ENCODE results near the gene STARD3.

Gene STARD3

DNA sequence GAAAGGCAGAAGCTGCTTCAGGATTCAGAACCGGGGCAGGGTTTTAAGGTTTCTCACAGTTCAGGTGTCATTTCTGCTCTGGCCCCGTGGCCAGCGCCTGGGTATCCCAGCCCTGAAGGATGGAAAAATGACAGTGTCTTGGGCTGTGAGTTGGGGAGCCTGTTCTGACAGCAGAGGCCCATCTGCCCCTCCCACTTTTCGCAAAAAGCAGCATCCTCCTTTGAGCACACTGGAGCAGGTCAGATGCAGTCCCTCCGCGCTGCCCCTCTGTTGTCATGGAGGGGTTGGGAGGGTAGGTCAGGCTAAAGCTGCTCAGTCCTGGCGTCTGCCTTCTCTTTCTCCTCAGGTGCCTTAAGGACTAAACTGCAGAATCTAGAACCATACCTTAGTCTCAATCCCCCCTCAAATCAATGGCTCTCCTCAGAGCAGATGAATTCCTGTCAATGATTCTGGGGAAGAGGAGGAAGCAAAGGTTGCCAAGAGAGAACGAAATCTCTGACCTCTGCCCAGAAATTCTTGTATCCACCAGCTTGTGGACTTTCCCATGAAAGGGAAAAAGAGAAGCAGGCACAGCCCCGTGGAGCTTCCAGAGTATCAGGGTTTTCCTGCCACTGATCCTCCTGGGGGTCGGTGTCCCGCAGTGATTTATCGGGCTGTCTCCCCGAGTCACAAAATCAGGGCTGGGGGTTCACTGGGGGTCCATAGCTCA is 36.5 kb upstream of the STARD3 start:
- Histone ChIP-seq H3F3A (ENCODE audit: insufficient read depth, low read length) (no peaks in the 10 kb centered on the region), H3K4me1 (ENCODE audit: insufficient read depth, low read length, severe bottlenecking) (peaks cover 5% of the 10 kb centered on the region), H3K9me3 (ENCODE audit: low read length) (no peaks in the 10 kb centered on the region), H2AFZ (ENCODE audit: low read length) (no peak overlapping the region), H3K4me2 (ENCODE audit: low read length) (no peak overlapping the region), H3K79me2 (ENCODE audit: insufficient read depth, low read length) (no peaks in the 10 kb centered on the region), H3K4me3 (ENCODE audit: low read depth, low read length, poor library complexity, severe bottlenecking) (no peak overlapping the region), H3K27me3 (ENCODE audit: insufficient read depth, low read length) (peaks cover 36% of the 10 kb centered on the region; the same call in 1 of the 2 replicates), H3K36me3 (ENCODE audit: insufficient read depth, low read length) (no peaks in the 10 kb centered on the region), H3K27ac (ENCODE audit: low read depth, low read length, poor library complexity, severe bottlenecking) (no peak overlapping the region), H3K9ac (ENCODE audit: low read length) (no peak overlapping the region), H3K9me2 (ENCODE audit: low read depth, low read length) (no peaks in the 10 kb centered on the region), H4K20me1 (ENCODE audit: insufficient read depth, low read length) (no peaks in the 10 kb centered on the region)
- TF ChIP-seq, protein P1, sequence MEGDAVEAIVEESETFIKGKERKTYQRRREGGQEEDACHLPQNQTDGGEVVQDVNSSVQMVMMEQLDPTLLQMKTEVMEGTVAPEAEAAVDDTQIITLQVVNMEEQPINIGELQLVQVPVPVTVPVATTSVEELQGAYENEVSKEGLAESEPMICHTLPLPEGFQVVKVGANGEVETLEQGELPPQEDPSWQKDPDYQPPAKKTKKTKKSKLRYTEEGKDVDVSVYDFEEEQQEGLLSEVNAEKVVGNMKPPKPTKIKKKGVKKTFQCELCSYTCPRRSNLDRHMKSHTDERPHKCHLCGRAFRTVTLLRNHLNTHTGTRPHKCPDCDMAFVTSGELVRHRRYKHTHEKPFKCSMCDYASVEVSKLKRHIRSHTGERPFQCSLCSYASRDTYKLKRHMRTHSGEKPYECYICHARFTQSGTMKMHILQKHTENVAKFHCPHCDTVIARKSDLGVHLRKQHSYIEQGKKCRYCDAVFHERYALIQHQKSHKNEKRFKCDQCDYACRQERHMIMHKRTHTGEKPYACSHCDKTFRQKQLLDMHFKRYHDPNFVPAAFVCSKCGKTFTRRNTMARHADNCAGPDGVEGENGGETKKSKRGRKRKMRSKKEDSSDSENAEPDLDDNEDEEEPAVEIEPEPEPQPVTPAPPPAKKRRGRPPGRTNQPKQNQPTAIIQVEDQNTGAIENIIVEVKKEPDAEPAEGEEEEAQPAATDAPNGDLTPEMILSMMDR (IDR thresholded peaks at IDR 0.05; ENCODE audit: low read length) = no peak
- TF ChIP-seq EZH2 (IDR thresholded peaks at IDR 0.05; ENCODE audit: borderline replicate concordance, low read length) = no peak

DNA sequence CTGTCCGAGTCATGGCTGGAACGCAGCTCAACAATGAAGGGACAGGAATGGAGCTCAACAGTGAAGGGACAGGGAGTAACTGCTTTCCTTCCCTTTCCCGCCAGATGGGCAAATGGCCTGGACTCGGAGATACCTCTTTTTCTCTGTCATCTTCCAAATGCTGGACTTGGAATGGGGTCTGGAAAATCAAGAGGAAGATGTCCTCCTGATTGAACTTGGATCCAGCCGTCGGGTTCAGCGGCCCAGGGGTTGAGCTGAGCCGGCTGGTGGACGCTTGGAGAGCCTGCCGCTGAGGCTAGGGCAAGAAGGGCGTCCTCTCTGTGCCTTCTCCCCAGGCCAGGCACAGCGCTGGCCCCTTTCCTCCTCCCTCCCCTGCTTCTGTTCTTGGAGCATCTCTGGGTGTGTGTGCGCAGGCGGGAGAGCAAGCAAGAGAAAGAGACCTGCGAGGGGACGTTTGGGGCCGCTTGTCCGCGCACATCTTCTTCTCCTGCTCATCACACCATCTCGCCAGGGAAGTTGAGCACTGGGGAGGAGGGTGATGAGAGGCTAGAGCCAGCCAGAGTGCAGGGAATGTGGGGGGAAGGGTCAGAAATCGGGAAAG is 35.8 kb upstream of the STARD3 start:
- Histone ChIP-seq H3F3A (ENCODE audit: insufficient read depth, low read length) (no peaks in the 10 kb centered on the region), H3K4me3 (ENCODE audit: low read depth, low read length, poor library complexity, severe bottlenecking) (no peak overlapping the region), H3K9me2 (ENCODE audit: low read depth, low read length) (no peaks in the 10 kb centered on the region), H3K36me3 (ENCODE audit: insufficient read depth, low read length) (no peaks in the 10 kb centered on the region), H2AFZ (ENCODE audit: low read length) (no peak overlapping the region), H3K79me2 (ENCODE audit: insufficient read depth, low read length) (no peaks in the 10 kb centered on the region), H3K4me2 (ENCODE audit: low read length) (no peak overlapping the region), H3K27me3 (ENCODE audit: insufficient read depth, low read length) (peaks cover 36% of the 10 kb centered on the region; the same call in 1 of the 2 replicates), H3K4me1 (ENCODE audit: insufficient read depth, low read length, severe bottlenecking) (peaks cover 5% of the 10 kb centered on the region), H3K9me3 (ENCODE audit: low read length) (no peaks in the 10 kb centered on the region), H3K27ac (ENCODE audit: low read depth, low read length, poor library complexity, severe bottlenecking) (no peak overlapping the region), H4K20me1 (ENCODE audit: insufficient read depth, low read length) (no peaks in the 10 kb centered on the region), H3K9ac (ENCODE audit: low read length) (no peak overlapping the region)
- TF ChIP-seq EZH2 (IDR thresholded peaks at IDR 0.05; ENCODE audit: borderline replicate concordance, low read length) = no peak
- TF ChIP-seq, protein P1 (IDR thresholded peaks at IDR 0.05; ENCODE audit: low read length) = no peak

DNA sequence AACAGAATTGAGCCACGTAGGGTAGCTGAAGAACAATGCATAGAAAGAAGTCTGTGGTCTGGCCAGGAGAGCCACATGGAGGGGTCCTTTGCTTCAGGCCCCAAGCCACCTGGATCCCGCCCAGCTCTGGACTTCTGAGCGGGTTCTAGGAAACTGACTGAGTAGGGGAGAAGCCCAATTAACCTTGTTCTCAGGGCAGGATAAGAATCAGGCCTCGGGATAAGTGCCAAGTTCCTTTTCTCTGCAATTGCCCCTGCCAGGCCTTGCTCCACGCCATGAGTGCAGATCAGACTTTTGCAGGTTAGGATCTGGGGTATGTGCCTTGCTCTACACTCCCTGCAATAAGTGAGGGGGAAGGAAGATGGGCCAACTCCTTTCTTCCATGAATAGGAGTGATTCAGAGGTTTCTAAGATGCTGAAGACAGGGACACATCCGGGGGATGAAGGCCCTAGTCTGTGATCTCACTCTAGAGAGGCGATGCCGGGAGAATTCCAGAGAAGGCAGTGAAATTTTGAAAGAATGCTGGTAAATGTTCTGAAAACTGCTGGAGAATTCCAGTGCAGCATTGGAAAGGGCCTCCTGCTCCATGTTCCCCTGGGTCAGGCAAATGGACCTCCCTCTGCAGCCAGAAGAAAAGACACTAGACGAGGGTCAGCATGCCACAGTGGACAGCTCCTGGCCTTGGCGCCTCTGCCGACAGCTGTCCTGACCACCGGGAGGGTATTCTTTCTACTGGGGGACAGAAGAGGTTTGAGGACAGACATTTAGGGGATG is 35.0 kb upstream of the STARD3 start:
- no peak overlapping the region for H3K9ac ChIP-seq (ENCODE audit: low read length)
- H3K4me3 ChIP-seq (ENCODE audit: low read depth, low read length, poor library complexity, severe bottlenecking) = no peak overlapping the region
- no peaks in the 10 kb centered on the region for H3K9me3 ChIP-seq (ENCODE audit: low read length)
- TF ChIP-seq, protein P1 (IDR thresholded peaks at IDR 0.05; ENCODE audit: low read length) = no peak
- TF ChIP-seq EZH2 (IDR thresholded peaks at IDR 0.05; ENCODE audit: borderline replicate concordance, low read length) = no peak
- H3K79me2 ChIP-seq (ENCODE audit: insufficient read depth, low read length) = no peaks in the 10 kb centered on the region
- peaks cover 5% of the 10 kb centered on the region for H3K4me1 ChIP-seq (ENCODE audit: insufficient read depth, low read length, severe bottlenecking)
- no peak overlapping the region for H2AFZ ChIP-seq (ENCODE audit: low read length)
- H3K9me2 ChIP-seq (ENCODE audit: low read depth, low read length) = no peaks in the 10 kb centered on the region
- H3K4me2 ChIP-seq (ENCODE audit: low read length) = no peak overlapping the region
- H3K36me3 ChIP-seq (ENCODE audit: insufficient read depth, low read length) = no peaks in the 10 kb centered on the region
- H4K20me1 ChIP-seq (ENCODE audit: insufficient read depth, low read length) = no peaks in the 10 kb centered on the region
- no peak overlapping the region for H3K27ac ChIP-seq (ENCODE audit: low read depth, low read length, poor library complexity, severe bottlenecking)
- H3F3A ChIP-seq (ENCODE audit: insufficient read depth, low read length) = no peaks in the 10 kb centered on the region
- peaks cover 36% of the 10 kb centered on the region; the same call in 1 of the 2 replicates for H3K27me3 ChIP-seq (ENCODE audit: insufficient read depth, low read length)
